K562 (cell line): ENCODE measurements around the gene YBX1. TPM values are rescaled to one million over a fixed set of nuclear protein-coding genes. Genes with fewer than 3 reads are reported as not detected.
"Not testable (repeated sequence)": the region's sequence is repeated elsewhere in the genome, so short reads cannot be mapped to it uniquely, and the experiment has no call there.

ENCODE experiments used
- ATAC-seq: fragments of 200-7000 bp; cut with Tn5 transposase; 3 replicates; pipeline ENCODE4 v1.9.1; 2020; ENCODE audit warnings: moderate library complexity
- BruUV-seq: library from RNA; stranded (reverse); fragments of 400-500 nt; replicated peaks from 2 replicates; lab custom pipeline; 2021; lab: Mats Ljungman, UMichigan
- CTCF ChIA-PET: fragments of 300-600 bp; formaldehyde crosslinking; extraction: SDS; loops from one replicate; lab custom pipeline; 2021; ENCODE audit warnings: low intra/inter-chr PET ratio; lab: Yijun Ruan, JAX
- POLR2A ChIA-PET: fragments of 300-600, 350-650 bp; sonication (Branson Sonifier 250); formaldehyde crosslinking; extraction: SDS; loops from one replicate; lab custom pipeline; 2021; ENCODE audit warnings: antibody characterized with exemption, inconsistent platforms; lab: Yijun Ruan, JAX
- DNase-seq, 4 experiments: peaks; one replicate each; pipeline versions ENCODE4 v3.0.0 to v3.0.0-alpha.2; 2011 to 2018; ENCODE audit warnings: low spot score in 3 of 4, mixed read lengths in 3 of 4; ENCODE audit errors: extremely low read depth in 1 of 4
- FAIRE-seq: peaks from 2 replicates; lab custom pipeline; 2011; peaks lifted over from hg19 to GRCh38; lab: Jason Lieb, UNC
- H2AFZ ChIP-seq: 2 replicates; pipeline ENCODE4 v1.6.0; 2011; ENCODE audit warnings: low read depth, low read length, control low read depth, inconsistent platforms
- H3K27ac ChIP-seq: fragments of 200-600 bp; 3 replicates; pipeline ENCODE4 v1.8.0; 2011; ENCODE audit warnings: low read depth, mild to moderate bottlenecking, control low read depth, inconsistent platforms, low read length, moderate library complexity, mixed read lengths; ENCODE audit errors: extremely low read depth
- H3K27me3 ChIP-seq, 2 experiments: fragments of 300-600 bp in 1 of 2; 2 replicates in 1 of 2; 3 replicates in 1 of 2; pipeline versions ENCODE4 v1.6.0 to v1.8.0; 2011; ENCODE audit warnings: inconsistent platforms in 2 of 2, low read length in 2 of 2, mild to moderate bottlenecking in 1 of 2, mixed read lengths in 1 of 2, moderate library complexity in 1 of 2; ENCODE audit not compliant: control insufficient read depth in 2 of 2, insufficient read depth in 2 of 2
- H3K36me3 ChIP-seq: fragments of 300-600 bp; 3 replicates; pipeline ENCODE4 v1.8.0; 2011; ENCODE audit warnings: mild to moderate bottlenecking, low read length, inconsistent platforms; ENCODE audit not compliant: control insufficient read depth, insufficient read depth
- H3K4me1 ChIP-seq, 2 experiments: fragments of 200-600 bp in 1 of 2; replicated peaks in 1 of 2; 2 replicates in 1 of 2; 3 replicates in 1 of 2; pipeline versions ENCODE4 v1.5.1 to v1.8.0; 2011; ENCODE audit warnings: inconsistent platforms in 2 of 2, low read length in 2 of 2, mild to moderate bottlenecking in 1 of 2, mixed read lengths in 1 of 2, moderate library complexity in 1 of 2; ENCODE audit not compliant: control insufficient read depth in 2 of 2, insufficient read depth in 2 of 2
- H3K4me2 ChIP-seq: 2 replicates; pipeline ENCODE4 v1.6.1; 2011; ENCODE audit warnings: low read length, control low read depth, inconsistent platforms, mixed read lengths; ENCODE audit not compliant: insufficient read depth
- H3K4me3 ChIP-seq: fragments of 200-600 bp; sonication (generic), shearing (Covaris generic); 2 replicates; pipeline ENCODE4 v1.5.1; 2016; ENCODE audit warnings: control low read depth, inconsistent platforms
- H3K79me2 ChIP-seq: fragments of 200-600 bp; 3 replicates; pipeline ENCODE4 v1.8.0; 2011; ENCODE audit warnings: low read length, inconsistent platforms; ENCODE audit not compliant: control insufficient read depth, insufficient read depth
- H3K9ac ChIP-seq, 2 experiments: 2 replicates each; pipeline versions ENCODE4 v1.6.0 to v1.6.1; 2011; ENCODE audit warnings: low read depth in 2 of 2, low read length in 2 of 2, control low read depth in 1 of 2, inconsistent platforms in 1 of 2, mild to moderate bottlenecking in 1 of 2, mixed read lengths in 1 of 2; ENCODE audit not compliant: insufficient read depth in 1 of 2
- H3K9me1 ChIP-seq: one replicate; pipeline ENCODE4 v1.6.0; 2011; ENCODE audit warnings: inconsistent platforms, mild to moderate bottlenecking, low read length, moderate library complexity; ENCODE audit not compliant: control insufficient read depth, insufficient read depth
- H3K9me3 ChIP-seq: replicated peaks from 2 replicates; pipeline ENCODE4 v1.5.1; 2011; ENCODE audit warnings: low read depth, low read length, inconsistent platforms; ENCODE audit not compliant: control insufficient read depth, insufficient read depth
- H4K20me1 ChIP-seq: replicated peaks from 2 replicates; pipeline ENCODE4 v1.6.1; 2011; ENCODE audit warnings: low read length, inconsistent platforms, mixed read lengths; ENCODE audit not compliant: control insufficient read depth, insufficient read depth
- CBX3 ChIP-seq, 2 experiments: IDR thresholded peaks; 1 replicate in 1 of 2; 2 replicates in 1 of 2; pipeline ENCODE4 v1.6.1; 2012; ENCODE audit warnings: inconsistent platforms in 2 of 2, low read length in 2 of 2, borderline replicate concordance in 1 of 2, control low read depth in 1 of 2
- HLTF ChIP-seq: fragments of 450-650 bp; IDR thresholded peaks from 2 replicates; pipeline ENCODE4 v1.6.1; 2016
- TRIM24 ChIP-seq, 2 experiments: fragments of 450-650 bp; IDR thresholded peaks; 2 replicates each; pipeline ENCODE4 v1.6.1; 2016
- TRIM28 ChIP-seq: fragments of 450-650 bp; IDR thresholded peaks from 2 replicates; pipeline ENCODE4 v1.6.1; 2017
- ZNF253 ChIP-seq: fragments of 250-450 bp; sonication (Bioruptor Pico); conservative IDR thresholded peaks from 2 replicates; pipeline ENCODE4 v1.6.1; 2021; ENCODE audit warnings: mild to moderate bottlenecking
- ZNF280A ChIP-seq: fragments of 450-650 bp; IDR thresholded peaks from 2 replicates; pipeline ENCODE4 v1.6.1; 2018; ENCODE audit warnings: mild to moderate bottlenecking, low read depth; ENCODE audit not compliant: partially characterized antibody
- ZNF384 ChIP-seq: IDR thresholded peaks from 2 replicates; pipeline ENCODE4 v1.6.1; 2012; ENCODE audit warnings: low read depth, low read length, improper control_type of control experiment
- ZNF507 ChIP-seq: conservative IDR thresholded peaks from 2 replicates; pipeline ENCODE4 v1.6.1; 2017; ENCODE audit warnings: missing genetic modification characterization, missing compliant biosample characterization
- in situ Hi-C: fragments of 300-500 bp; cut with MboI; formaldehyde crosslinking; loops from 4 replicates; pipeline ENCODE4 v1.15.0; 2018; ENCODE audit warnings: inconsistent platforms, mixed read lengths
- intact Hi-C: fragments of 100-400 bp; cut with micrococcal nuclease; formaldehyde crosslinking; loops from 2 replicates; pipeline ENCODE4 v1.14.2; 2022
- polyA plus RNA-seq, 8 experiments: library from polyadenylated mRNA; depleted of rRNA in 4 of 8; stranded (reverse) in 5 of 8; unstranded in 3 of 8; fragments of >200 nt; fragmentation: Nextera tagmentation in 2 of 8; fragmentation: Illumina TruSeq in 1 of 8; extraction: Ambion mirVana in 2 of 8; extraction: Trizol in 1 of 8; gene quantifications; 2 replicates each; pipeline versions ENCODE4 v1.2.1 to v1.2.3, GENCODE V29; 2011 to 2014; ENCODE audit warnings: inconsistent platforms in 1 of 8, missing spikeins in 1 of 8
- total RNA-seq, 7 experiments: library from RNA; depleted of rRNA in 6 of 7; stranded (reverse); fragments of >200 nt in 6 of 7; fragmentation: Illumina TruSeq in 2 of 7; extraction: Trizol in 2 of 7; gene quantifications; 2 replicates each; pipeline versions ENCODE4 v1.2.1 to v1.2.3, GENCODE V29; 2011 to 2021; ENCODE audit warnings: low replicate concordance in 1 of 7

Gene YBX1
- total and polyA plus RNA-seq, 9 of the 15 experiments (the other 6 are each of a cell fraction or from before 2014, with no cell fraction given): 363 to 1,955 (median 1,216) TPM

- in situ Hi-C loops: no loop called here
- peak; percentile 64 for FAIRE-seq
- no peaks in the 10 kb centered on the region for H3K9me1 ChIP-seq
- POLR2A ChIA-PET: interaction anchor here (1.2 kb wide), 1 partner anchor 11 kb away, joined by 3 read pairs; no protein-coding TSS in a partner anchor
- no peak for TF ChIP-seq ZNF253 (CRISPR knock-in tag)
- TF ChIP-seq ZNF507 (tag): peak; percentile 91
- TF ChIP-seq, all 486 proteins: peak for 1
- intact Hi-C loops: no loop called here
- no peak overlapping the region for H3K4me3 ChIP-seq
- H3K27me3 ChIP-seq: no peaks in the 10 kb centered on the region
- DNase-seq (no peak), ATAC-seq (no peak)
- no peaks in the 10 kb centered on the region for H4K20me1 ChIP-seq
- no peak overlapping the region for H2AFZ ChIP-seq
- H3K4me1 ChIP-seq: no peaks in the 10 kb centered on the region
- peaks cover 13% of the 10 kb centered on the region; the same call in 2 of the 3 replicates for H3K79me2 ChIP-seq
- CTCF ChIA-PET: no interaction called here
- no peak overlapping the region for H3K27ac ChIP-seq
- no TSS peak for BruUV-seq
- H3K9me3 ChIP-seq: peaks cover 3% of the 10 kb centered on the region; the same call in 1 of the 2 replicates
- H3K4me2 ChIP-seq: no peak overlapping the region
- no peak overlapping the region for H3K9ac ChIP-seq
- peaks cover 53% of the 10 kb centered on the region for H3K36me3 ChIP-seq
Measured at GRCh38 chr1:42713293-42713692, 31.1 kb downstream of the YBX1 start.

- CTCF ChIA-PET, ATAC-seq, H3K9me1 ChIP-seq, H3K4me1 ChIP-seq, H2AFZ ChIP-seq, H3K9me3 ChIP-seq, in situ Hi-C loops, POLR2A ChIA-PET, H4K20me1 ChIP-seq, BruUV-seq, H3K4me2 ChIP-seq, H3K27ac ChIP-seq, H3K27me3 ChIP-seq, H3K9ac ChIP-seq, FAIRE-seq, intact Hi-C loops, H3K4me3 ChIP-seq, DNase-seq: not testable (repeated sequence)
- peaks cover 13% of the 10 kb centered on the region; the same call in 2 of the 3 replicates for H3K79me2 ChIP-seq
- H3K36me3 ChIP-seq: peaks cover 50% of the 10 kb centered on the region
- TF ChIP-seq TRIM28: peak; percentile 67; the same call in 1 of the 2 replicates
- peak; percentile 76 for TF ChIP-seq ZNF280A
- TF ChIP-seq HLTF: peak; percentile 39; the same call in 1 of the 2 replicates
- peak in 1 of 2 experiments; percentile 42; a peak in 2 of 4 replicates for TF ChIP-seq TRIM24 (IDR thresholded peaks at IDR 0.05)
- TF ChIP-seq CBX3 (IDR thresholded peaks at IDR 0.05; ENCODE audit: borderline replicate concordance in 1 of 2, low read length in 2 of 2): 0 out of 3 replicates have a peak, but pooled peaks of 1 of the 2 experiments have one; percentile 50
- peak; percentile 74 for TF ChIP-seq ZNF384
Measured at GRCh38 chr1:42714441-42714840, 32.2 kb downstream of the YBX1 start.
